Sigmoid colon (tissue), 7 donors: Measurements from ENCODE around the gene GRM1. TPM values are rescaled to one million over a fixed set of nuclear protein-coding genes. Genes with fewer than 3 reads are reported as not detected.

Source experiments
- DNase-seq: peaks from one replicate; pipeline ENCODE4 v3.0.0-alpha.2; 2019
- H3K27ac ChIP-seq, 4 donors: fragments of 200-600 bp; sonication (generic); one replicate each; pipeline ENCODE4 v1.5.1; 2016 to 2019; ENCODE audit warnings: mild to moderate bottlenecking in 1 of 4
- H3K27me3 ChIP-seq, 3 donors: fragments of 200-600 bp; sonication (generic); one replicate each; pipeline ENCODE4 v1.5.1; 2019; ENCODE audit warnings: mild to moderate bottlenecking in 1 of 3
- H3K36me3 ChIP-seq, 4 donors: fragments of 200-600 bp; sonication (generic); one replicate each; pipeline ENCODE4 v1.5.1; 2016 to 2019
- H3K4me1 ChIP-seq, 4 donors: fragments of 200-600 bp; sonication (generic); one replicate each; pipeline ENCODE4 v1.5.1; 2017 to 2019
- H3K4me3 ChIP-seq, 4 donors: fragments of 200-600 bp; sonication (generic); one replicate each; pipeline ENCODE4 v1.5.1; 2017 to 2019; ENCODE audit warnings: mild to moderate bottlenecking in 2 of 4, moderate library complexity in 1 of 4
- H3K9me3 ChIP-seq, 4 donors: fragments of 200-600 bp in 3 of 4; sonication (generic) in 3 of 4; one replicate each; pipeline versions ENCODE4 v1.5.1 to v1.6.1; 2013 to 2019
- EP300 ChIP-seq, 4 donors: sonication (generic); formaldehyde crosslinking; IDR thresholded peaks; one replicate each; pipeline ENCODE4 v1.6.1; 2017; ENCODE audit warnings: antibody characterized with exemption in 4 of 4
- POLR2A ChIP-seq, 2 donors: fragments of 450-650 bp; IDR thresholded peaks; one replicate each; pipeline ENCODE4 v1.6.1; 2016; ENCODE audit warnings: antibody characterized with exemption in 2 of 2, mild to moderate bottlenecking in 2 of 2, moderate library complexity in 2 of 2
- POLR2AphosphoS5 ChIP-seq, 4 donors: sonication (generic); formaldehyde crosslinking; IDR thresholded peaks; one replicate each; pipeline ENCODE4 v1.6.1; 2017; ENCODE audit warnings: antibody characterized with exemption in 4 of 4
- WGBS, 2 donors: extraction: QIAGEN DNeasy Blood & Tissue Kit; methylation state at CpG; one replicate each; pipeline ENCODE4 v1.1.7; 2013; 5-methylcytosine and 5-hydroxymethylcytosine counted together
- intact Hi-C: fragments of 100-400 bp; cut with DNase I; formaldehyde crosslinking; loops from one replicate; pipeline ENCODE4 v1.15.1; 2023
- polyA plus RNA-seq, 3 donors: library from polyadenylated mRNA; stranded (reverse); fragments of 200-250 nt; gene quantifications; one replicate each; pipeline ENCODE4 v1.2.3, GENCODE V29; 2013
- total RNA-seq, 4 donors: library from RNA; depleted of rRNA; stranded (reverse); fragments of >200 nt; gene quantifications; one replicate each; pipeline ENCODE4 v1.1.0, GENCODE V29; 2016
- TF ChIP-seq, protein P1 (sequence below), 4 experiments: fragments of 450-650 bp in 3 of 4; fragments of 200-600 bp in 1 of 4; IDR thresholded peaks; one replicate each; pipeline ENCODE4 v1.5.1; 2016 to 2019; ENCODE audit warnings: antibody characterized with exemption in 4 of 4, mild to moderate bottlenecking in 3 of 4, moderate library complexity in 2 of 4
- donor health status: healthy with polysubstance abuse.
- donor health status: Bipolar disorder and iron deficiency.
- donor health status: healthy.

GRM1 gene
- total and polyA plus RNA-seq, 7 donors: under 0.01 to 0.36 (median 0.03) TPM; not detected in 4

DNA sequence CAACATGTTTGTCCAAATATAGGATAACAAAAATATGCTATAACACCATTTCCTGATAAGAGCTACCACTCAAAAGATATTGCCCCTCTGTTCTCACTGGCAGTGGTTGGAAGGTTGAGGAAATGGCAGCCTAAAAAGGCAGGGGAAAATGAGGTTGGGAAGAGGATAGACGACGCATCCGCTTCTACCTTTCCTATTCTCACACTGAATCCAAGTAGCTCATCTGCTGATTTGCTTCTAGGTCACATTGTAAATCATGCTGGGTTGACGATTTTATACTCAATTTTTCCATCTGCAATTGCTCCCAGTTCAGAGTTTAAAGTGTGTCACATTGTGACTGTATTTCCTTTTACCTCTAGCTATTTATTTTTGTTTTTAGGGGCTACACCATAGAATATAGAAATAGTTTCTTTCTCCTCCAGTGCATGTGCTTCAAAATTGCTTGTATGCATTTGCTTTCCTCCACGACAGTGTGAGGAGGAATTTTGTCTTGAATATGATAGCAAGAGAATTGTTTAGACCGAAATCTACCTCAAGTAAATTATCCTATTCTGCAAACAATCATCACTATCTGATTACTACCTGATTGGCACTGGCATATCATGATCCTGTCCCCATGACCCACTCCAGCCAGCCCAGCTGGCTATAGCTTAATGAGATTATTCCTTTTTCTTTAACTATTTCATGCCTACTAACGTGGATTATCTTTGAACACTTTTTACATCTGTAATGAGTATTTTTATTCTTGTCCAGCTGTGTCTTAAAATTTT, 335.2 kb downstream of the GRM1 start:
- no peak for DNase-seq
- no peak overlapping the region for H3K4me3 ChIP-seq
- no peaks in the 10 kb centered on the region for H3K27me3 ChIP-seq
- intact Hi-C loops: no loop called here
- WGBS, 2 donors: 80 to 81% methylated on average over 7 of the region's 7 CpGs
- no peak for TF ChIP-seq POLR2AphosphoS5 (IDR thresholded peaks at IDR 0.05)
- no peak for TF ChIP-seq EP300 (IDR thresholded peaks at IDR 0.05)
- TF ChIP-seq, protein P1, sequence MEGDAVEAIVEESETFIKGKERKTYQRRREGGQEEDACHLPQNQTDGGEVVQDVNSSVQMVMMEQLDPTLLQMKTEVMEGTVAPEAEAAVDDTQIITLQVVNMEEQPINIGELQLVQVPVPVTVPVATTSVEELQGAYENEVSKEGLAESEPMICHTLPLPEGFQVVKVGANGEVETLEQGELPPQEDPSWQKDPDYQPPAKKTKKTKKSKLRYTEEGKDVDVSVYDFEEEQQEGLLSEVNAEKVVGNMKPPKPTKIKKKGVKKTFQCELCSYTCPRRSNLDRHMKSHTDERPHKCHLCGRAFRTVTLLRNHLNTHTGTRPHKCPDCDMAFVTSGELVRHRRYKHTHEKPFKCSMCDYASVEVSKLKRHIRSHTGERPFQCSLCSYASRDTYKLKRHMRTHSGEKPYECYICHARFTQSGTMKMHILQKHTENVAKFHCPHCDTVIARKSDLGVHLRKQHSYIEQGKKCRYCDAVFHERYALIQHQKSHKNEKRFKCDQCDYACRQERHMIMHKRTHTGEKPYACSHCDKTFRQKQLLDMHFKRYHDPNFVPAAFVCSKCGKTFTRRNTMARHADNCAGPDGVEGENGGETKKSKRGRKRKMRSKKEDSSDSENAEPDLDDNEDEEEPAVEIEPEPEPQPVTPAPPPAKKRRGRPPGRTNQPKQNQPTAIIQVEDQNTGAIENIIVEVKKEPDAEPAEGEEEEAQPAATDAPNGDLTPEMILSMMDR (IDR thresholded peaks at IDR 0.05): no peak
- no peak for TF ChIP-seq POLR2A (IDR thresholded peaks at IDR 0.05)
- H3K27ac ChIP-seq: no peak overlapping the region
- no peaks in the 10 kb centered on the region for H3K4me1 ChIP-seq
- H3K9me3 ChIP-seq: no peaks in the 10 kb centered on the region
- no peaks in the 10 kb centered on the region for H3K36me3 ChIP-seq

DNA sequence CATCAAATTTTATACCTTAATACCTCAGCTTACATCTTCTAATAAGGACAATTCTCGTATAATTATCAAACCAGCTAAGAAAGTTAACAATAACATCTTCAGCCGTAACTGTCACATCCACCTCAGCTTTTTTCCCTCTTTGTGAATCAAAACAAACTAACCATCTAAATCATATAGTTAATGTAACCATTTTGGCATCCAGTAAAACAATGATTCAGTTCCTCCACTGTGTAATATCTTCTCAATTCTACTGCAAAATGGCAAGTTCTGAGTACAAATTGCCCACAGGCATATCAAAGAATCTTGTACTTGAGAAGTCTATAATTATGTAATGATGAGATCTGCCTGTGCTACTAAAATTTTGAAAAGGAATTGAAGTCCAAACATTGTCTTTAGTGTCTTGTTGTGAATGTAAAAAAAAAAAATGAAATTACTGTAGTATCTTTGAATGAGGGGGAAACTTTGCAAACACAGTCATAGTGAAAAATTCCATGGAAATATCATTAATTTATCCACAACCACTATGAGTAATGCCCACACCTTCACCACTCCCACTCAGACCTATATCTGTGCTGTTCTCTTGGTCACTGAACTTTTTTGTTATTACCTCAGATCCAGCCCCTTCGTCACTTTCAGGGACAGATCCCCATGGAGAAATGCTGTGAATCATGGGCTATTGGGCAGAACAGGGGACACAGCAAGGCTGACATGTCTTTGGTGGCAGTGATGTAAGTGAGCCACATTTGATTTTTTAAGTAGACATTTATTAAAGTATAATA, 336.1 kb downstream of the GRM1 start:
- no peak overlapping the region for H3K4me3 ChIP-seq
- no peak for TF ChIP-seq POLR2AphosphoS5 (IDR thresholded peaks at IDR 0.05)
- TF ChIP-seq, protein P1 (IDR thresholded peaks at IDR 0.05): no peak
- no peak for TF ChIP-seq POLR2A (IDR thresholded peaks at IDR 0.05)
- no peak for TF ChIP-seq EP300 (IDR thresholded peaks at IDR 0.05)
- H3K27ac ChIP-seq: no peak overlapping the region
- H3K36me3 ChIP-seq: no peaks in the 10 kb centered on the region
- H3K4me1 ChIP-seq: no peaks in the 10 kb centered on the region
- no peak for DNase-seq
- 76 to 86% methylated on average over 3 of the region's 3 CpGs for WGBS, 2 donors
- no peaks in the 10 kb centered on the region for H3K9me3 ChIP-seq
- intact Hi-C loops: no loop called here
- H3K27me3 ChIP-seq: no peaks in the 10 kb centered on the region

DNA sequence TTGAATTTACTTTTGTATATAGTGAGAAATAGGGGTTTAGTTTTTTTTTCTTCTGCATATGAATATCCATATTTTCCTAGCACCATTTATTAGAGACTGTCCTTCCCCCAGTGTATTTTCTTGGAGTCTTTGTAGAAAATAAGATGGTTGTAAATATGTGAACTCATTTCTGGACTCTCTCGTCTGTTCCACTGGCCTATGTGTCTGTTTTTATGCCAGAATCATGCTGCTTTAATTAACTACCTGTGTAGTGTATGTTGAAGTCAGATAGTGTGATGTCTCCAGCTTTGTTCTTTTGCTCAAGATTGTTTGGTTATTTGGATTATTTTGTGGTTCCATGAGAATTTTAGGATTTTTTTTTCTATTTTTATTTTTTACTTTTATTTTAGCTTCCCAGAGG, 338.2 kb downstream of the GRM1 start:
- Histone ChIP-seq H3K9me3 (no peaks in the 10 kb centered on the region), H3K36me3 (no peaks in the 10 kb centered on the region), H3K27me3 (no peaks in the 10 kb centered on the region), H3K4me1 (no peaks in the 10 kb centered on the region), H3K4me3 (no peak overlapping the region), H3K27ac (no peak overlapping the region)
- DNase-seq: no peak
- intact Hi-C loops: no loop called here
- TF ChIP-seq POLR2A (IDR thresholded peaks at IDR 0.05): no peak
- no peak for TF ChIP-seq POLR2AphosphoS5 (IDR thresholded peaks at IDR 0.05)
- TF ChIP-seq, protein P1 (IDR thresholded peaks at IDR 0.05): no peak
- TF ChIP-seq EP300 (IDR thresholded peaks at IDR 0.05): no peak
- 75 to 87% methylated on average over 1 of the region's 1 CpG for WGBS, 2 donors

DNA sequence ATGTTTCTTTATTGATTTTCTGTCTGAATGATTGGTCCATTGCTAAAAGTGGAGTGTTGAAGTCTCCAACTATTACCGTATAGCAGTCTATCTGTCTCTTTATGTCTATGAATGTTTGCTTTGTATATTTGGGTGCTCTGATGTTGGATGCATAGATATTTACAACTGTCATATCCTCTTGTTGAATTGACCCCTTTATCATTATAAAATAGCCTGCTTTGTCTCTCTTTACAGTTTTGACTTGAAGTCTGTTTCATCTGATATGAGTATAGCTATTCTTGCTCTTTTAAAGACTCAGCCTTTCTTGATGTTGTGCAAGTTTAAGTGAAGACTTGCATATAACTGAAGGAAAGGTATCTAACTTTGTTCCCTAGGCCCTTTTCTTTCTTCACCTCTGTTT, 341.0 kb downstream of the GRM1 start:
- intact Hi-C loops: no loop called here
- H3K4me1 ChIP-seq: no peaks in the 10 kb centered on the region
- H3K4me3 ChIP-seq: no peak overlapping the region
- DNase-seq: no peak
- H3K27me3 ChIP-seq: no peaks in the 10 kb centered on the region
- H3K36me3 ChIP-seq: no peaks in the 10 kb centered on the region
- peaks cover 0 to 2% (median 0%) of the 10 kb centered on the region in 4 donors for H3K9me3 ChIP-seq
- 89 to 92% methylated on average over 1 of the region's 1 CpG for WGBS, 2 donors
- H3K27ac ChIP-seq: no peak overlapping the region
- no peak for TF ChIP-seq EP300 (IDR thresholded peaks at IDR 0.05)
- no peak for TF ChIP-seq POLR2A (IDR thresholded peaks at IDR 0.05)
- TF ChIP-seq POLR2AphosphoS5 (IDR thresholded peaks at IDR 0.05): no peak
- TF ChIP-seq, protein P1 (IDR thresholded peaks at IDR 0.05): no peak
